SK-N-SH (cell line): ENCODE measurements around the gene OR2T29. TPM values are rescaled to one million over a fixed set of nuclear protein-coding genes. Genes with fewer than 3 reads are reported as not detected.

Experiments used
- CTCF ChIA-PET: fragments of 300-600, 350-600 bp; formaldehyde crosslinking; extraction: SDS; loops from one replicate; lab custom pipeline; 2021; lab: Yijun Ruan, JAX
- POLR2A ChIA-PET: fragments of 350-600 bp; sonication (Branson Sonifier 250); formaldehyde crosslinking; extraction: SDS; loops from one replicate; lab custom pipeline; 2020; ENCODE audit warnings: antibody characterized with exemption, inconsistent platforms; lab: Yijun Ruan, JAX
- DNase-seq: peaks from one replicate; pipeline ENCODE4 v3.0.0; 2012
- H2AFZ ChIP-seq: fragments of 200-600 bp; sonication (generic); 2 replicates; pipeline ENCODE4 v1.8.1; 2016; ENCODE audit warnings: antibody characterized with exemption, mild to moderate bottlenecking, low read depth
- H3F3A ChIP-seq: fragments of 200-600 bp; sonication (generic); replicated peaks from 2 replicates; pipeline ENCODE3; 2016; ENCODE audit warnings: antibody characterized with exemption, mild to moderate bottlenecking; ENCODE audit not compliant: insufficient read depth
- H3K27ac ChIP-seq, 2 experiments: fragments of 200-500 bp in 1 of 2; fragments of 200-600 bp in 1 of 2; sonication (Bioruptor generic) in 1 of 2; sonication (generic), shearing (Covaris generic) in 1 of 2; 2 replicates each; pipeline versions ENCODE4 v1.5.1 to v1.6.1; 2014 to 2016; ENCODE audit warnings: low read depth in 2 of 2, inconsistent platforms in 1 of 2, low read length in 1 of 2, mild to moderate bottlenecking in 1 of 2, mixed read lengths in 1 of 2
- H3K27me3 ChIP-seq: fragments of 200-600 bp; sonication (generic), shearing (Covaris generic); 2 replicates; pipeline ENCODE4 v1.6.1; 2016; ENCODE audit warnings: mixed run types; ENCODE audit not compliant: insufficient read depth
- H3K36me3 ChIP-seq, 2 experiments: fragments of 200-500 bp in 1 of 2; fragments of 200-600 bp in 1 of 2; sonication (Bioruptor generic) in 1 of 2; sonication (generic) in 1 of 2; replicated peaks in 1 of 2; 2 replicates each; pipeline versions ENCODE3 to v1.5.1; 2014 to 2016; ENCODE audit warnings: low read length in 1 of 2, mild to moderate bottlenecking in 1 of 2; ENCODE audit not compliant: insufficient read depth in 2 of 2, control insufficient read depth in 1 of 2
- H3K4me1 ChIP-seq, 2 experiments: fragments of 200-500 bp in 1 of 2; fragments of 200-600 bp in 1 of 2; sonication (Bioruptor generic) in 1 of 2; sonication (generic), shearing (Covaris generic) in 1 of 2; 2 replicates each; pipeline versions ENCODE4 v1.5.1 to v1.6.1; 2014 to 2016; ENCODE audit warnings: low read depth in 1 of 2, low read length in 1 of 2, mixed run types in 1 of 2; ENCODE audit not compliant: insufficient read depth in 2 of 2, control insufficient read depth in 1 of 2
- H3K4me2 ChIP-seq: fragments of 200-600 bp; sonication (generic), shearing (Covaris generic); 2 replicates; pipeline ENCODE4 v1.6.1; 2017; ENCODE audit warnings: mixed run types
- H3K4me3 ChIP-seq, 2 experiments: fragments of 200-500 bp in 1 of 2; fragments of 200-600 bp in 1 of 2; sonication (Bioruptor generic) in 1 of 2; sonication (generic), shearing (Covaris generic) in 1 of 2; 2 replicates each; pipeline versions ENCODE4 v1.5.1 to v1.8.1; 2014 to 2016; ENCODE audit warnings: low read depth in 2 of 2, inconsistent platforms in 1 of 2, low read length in 1 of 2, mild to moderate bottlenecking in 1 of 2, mixed read lengths in 1 of 2, moderate library complexity in 1 of 2
- H3K79me2 ChIP-seq: fragments of 200-600 bp; sonication (generic); 2 replicates; pipeline ENCODE4 v1.8.1; 2017; ENCODE audit warnings: mild to moderate bottlenecking; ENCODE audit not compliant: insufficient read depth
- H3K9ac ChIP-seq: fragments of 200-600 bp; sonication (generic); 2 replicates; pipeline ENCODE4 v1.6.1; 2017; ENCODE audit warnings: mixed run types
- H3K9me2 ChIP-seq: fragments of 200-600 bp; sonication (generic); 2 replicates; pipeline ENCODE4 v1.6.1; 2017; ENCODE audit warnings: mixed run types
- H3K9me3 ChIP-seq: fragments of 200-600 bp; sonication (generic); 2 replicates; pipeline ENCODE4 v1.6.1; 2017; ENCODE audit warnings: mixed run types, mild to moderate bottlenecking, moderate library complexity
- H4K20me1 ChIP-seq: fragments of 200-600 bp; sonication (generic); 2 replicates; pipeline ENCODE4 v1.6.1; 2017; ENCODE audit warnings: mild to moderate bottlenecking, mixed run types; ENCODE audit not compliant: insufficient read depth
- EP300 ChIP-seq, 2 experiments: IDR thresholded peaks; 2 replicates each; pipeline versions ENCODE4 v1.4.0 to v1.6.1; 2012; ENCODE audit warnings: borderline replicate concordance in 1 of 2, low read depth in 1 of 2, low read length in 1 of 2
- EZH2phosphoT487 ChIP-seq: fragments of 200-600 bp; sonication (generic); IDR thresholded peaks from 2 replicates; pipeline ENCODE4 v1.6.1; 2017; ENCODE audit warnings: low read depth, mixed run types, mild to moderate bottlenecking, antibody characterized with exemption, moderate library complexity, borderline replicate concordance
- FOSL2 ChIP-seq: IDR thresholded peaks from 2 replicates; pipeline ENCODE4 v1.4.0; 2012; ENCODE audit warnings: low read depth, mild to moderate bottlenecking, moderate library complexity, borderline replicate concordance
- FOXJ3 ChIP-seq: sonication (generic); formaldehyde crosslinking; IDR thresholded peaks from 2 replicates; pipeline ENCODE4 v1.5.1; 2020; ENCODE audit warnings: mild to moderate bottlenecking, missing genetic modification reagents
- GATA2 ChIP-seq: sonication (generic); formaldehyde crosslinking; IDR thresholded peaks from 2 replicates; pipeline ENCODE4 v1.5.0; 2020; ENCODE audit warnings: mild to moderate bottlenecking, missing genetic modification reagents
- MXI1 ChIP-seq: IDR thresholded peaks from 2 replicates; pipeline ENCODE4 v1.6.1; 2012; ENCODE audit warnings: mild to moderate bottlenecking, low read depth, low read length, improper control_type of control experiment
- NRF1 ChIP-seq: IDR thresholded peaks from 2 replicates; pipeline ENCODE4 v1.6.1; 2012; ENCODE audit warnings: low read depth, mild to moderate bottlenecking, low read length
- POLR2AphosphoS5 ChIP-seq: IDR thresholded peaks from 2 replicates; pipeline ENCODE4 v1.6.1; 2012; ENCODE audit warnings: low read depth, low read length
- REST ChIP-seq: IDR thresholded peaks from 2 replicates; pipeline ENCODE4 v1.6.1; 2012; ENCODE audit warnings: mild to moderate bottlenecking, low read depth, low read length, moderate library complexity
- RFX5 ChIP-seq: IDR thresholded peaks from 2 replicates; pipeline ENCODE4 v1.6.1; 2012; ENCODE audit warnings: mild to moderate bottlenecking, improper control_type of control experiment, low read length
- RXRA ChIP-seq: IDR thresholded peaks from 2 replicates; pipeline ENCODE4 v1.4.0; 2012; ENCODE audit warnings: low read depth, mild to moderate bottlenecking, borderline replicate concordance
- SIN3A ChIP-seq: IDR thresholded peaks from 2 replicates; pipeline ENCODE4 v1.6.1; 2012; ENCODE audit warnings: low read depth, mild to moderate bottlenecking, low read length, moderate library complexity, borderline replicate concordance
- TAF1 ChIP-seq: IDR thresholded peaks from 2 replicates; pipeline ENCODE4 v1.6.1; 2012; ENCODE audit warnings: low read depth, mild to moderate bottlenecking, low read length, moderate library complexity, borderline replicate concordance
- TCF12 ChIP-seq: IDR thresholded peaks from 2 replicates; pipeline ENCODE4 v1.4.0; 2012
- TEAD4 ChIP-seq: IDR thresholded peaks from 2 replicates; pipeline ENCODE4 v1.4.0; 2012; ENCODE audit warnings: mild to moderate bottlenecking, borderline replicate concordance; ENCODE audit not compliant: insufficient read depth
- USF2 ChIP-seq: fragments of 150-350 bp; IDR thresholded peaks from 2 replicates; pipeline ENCODE4 v1.6.1; 2017; ENCODE audit warnings: antibody characterized with exemption, low read length, low read depth, borderline replicate concordance
- YY1 ChIP-seq: IDR thresholded peaks from 2 replicates; pipeline ENCODE4 v1.4.0; 2012; ENCODE audit warnings: low read depth, mild to moderate bottlenecking
- WGBS: methylation state at CpG from one replicate; pipeline ENCODE4 v1.1.6; 2017; ENCODE audit warnings: low lambda C conversion rate; 5-methylcytosine and 5-hydroxymethylcytosine counted together
- polyA plus RNA-seq, 3 experiments: library from polyadenylated mRNA; depleted of rRNA; stranded (reverse); fragments of >200 nt; gene quantifications; 2 replicates each; pipeline ENCODE4 v1.2.3, GENCODE V29; 2012
- TF ChIP-seq, protein P1 (sequence below): IDR thresholded peaks from 2 replicates; pipeline ENCODE4 v1.4.0; 2012; ENCODE audit warnings: low read depth, borderline replicate concordance
- TF ChIP-seq, protein P2 (sequence below): IDR thresholded peaks from 2 replicates; pipeline ENCODE4 v1.4.0; 2012; ENCODE audit warnings: low read depth

Gene OR2T29
- polyA plus RNA-seq, 1 of the 3 experiments (the other 2 are of a cell fraction): not detected

DNA sequence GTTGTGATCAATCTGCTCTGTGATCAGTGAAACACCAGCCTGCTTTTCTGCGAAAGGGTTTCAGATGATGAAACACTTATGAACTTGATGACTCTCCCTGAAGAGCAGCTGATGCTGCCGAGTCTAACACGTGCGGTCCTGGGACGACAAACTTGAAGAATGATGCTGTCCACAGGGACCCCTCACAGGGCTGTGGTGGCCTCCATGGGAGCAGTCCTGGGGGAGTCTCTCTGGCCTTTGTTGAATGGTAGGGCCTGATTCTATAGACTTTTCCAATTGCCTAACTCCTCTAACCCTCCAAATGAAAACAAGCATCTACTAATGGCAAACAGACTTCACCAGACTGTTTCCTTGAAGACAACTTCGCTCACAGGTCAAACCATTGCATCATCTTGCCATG is 35.0 kb upstream of the OR2T29 start, which contains the start of gene OR2T10:
Gene OR2T10 (minus strand): TSS at position 112 of the 400 bp plus-strand sequence. CDS start 3,932 bp downstream, outside the sequence.
- Histone ChIP-seq H3K9ac (no peak within 1 kb of the TSS), H4K20me1 (no peaks in the 10 kb centered on the region), H3K4me2 (no peak within 1 kb of the TSS), H3K9me2 (no peaks in the 10 kb centered on the region), H3K9me3 (no peaks in the 10 kb centered on the region), H3K36me3 (no peaks in the 10 kb centered on the region), H3F3A (no peaks in the 10 kb centered on the region), H3K27ac (no peak within 1 kb of the TSS), H3K79me2 (no peaks in the 10 kb centered on the region)
- under 1% methylated on average over 6 of the region's 6 CpGs for WGBS
- DNase-seq: no peak
- CTCF ChIA-PET: no interaction called here
- TF ChIP-seq SIN3A: no peak
- no peak for TF ChIP-seq REST
- no peak for TF ChIP-seq FOXJ3 (CRISPR knock-in tag)
- TF ChIP-seq NRF1: no peak
- no peak for TF ChIP-seq TAF1
- no peak for TF ChIP-seq FOSL2
- no peak for TF ChIP-seq MXI1
- TF ChIP-seq, protein P1, sequence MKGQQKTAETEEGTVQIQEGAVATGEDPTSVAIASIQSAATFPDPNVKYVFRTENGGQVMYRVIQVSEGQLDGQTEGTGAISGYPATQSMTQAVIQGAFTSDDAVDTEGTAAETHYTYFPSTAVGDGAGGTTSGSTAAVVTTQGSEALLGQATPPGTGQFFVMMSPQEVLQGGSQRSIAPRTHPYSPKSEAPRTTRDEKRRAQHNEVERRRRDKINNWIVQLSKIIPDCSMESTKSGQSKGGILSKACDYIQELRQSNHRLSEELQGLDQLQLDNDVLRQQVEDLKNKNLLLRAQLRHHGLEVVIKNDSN: no peak
- no peak for TF ChIP-seq EP300 (IDR thresholded peaks at IDR 0.05; ENCODE audit: borderline replicate concordance in 1 of 2, low read depth in 1 of 2, low read length in 1 of 2)
- no peak for TF ChIP-seq TEAD4
- TF ChIP-seq USF2: no peak
- no peak for TF ChIP-seq RFX5
- TF ChIP-seq, all 33 proteins: peak for 0
- Histone ChIP-seq H3K4me1 (no peaks in the 10 kb centered on the region), H3K4me3 (no peak within 1 kb of the TSS), H2AFZ (no peak within 1 kb of the TSS), H3K27me3 (no peaks in the 10 kb centered on the region)
- POLR2A ChIA-PET: no interaction called here

DNA sequence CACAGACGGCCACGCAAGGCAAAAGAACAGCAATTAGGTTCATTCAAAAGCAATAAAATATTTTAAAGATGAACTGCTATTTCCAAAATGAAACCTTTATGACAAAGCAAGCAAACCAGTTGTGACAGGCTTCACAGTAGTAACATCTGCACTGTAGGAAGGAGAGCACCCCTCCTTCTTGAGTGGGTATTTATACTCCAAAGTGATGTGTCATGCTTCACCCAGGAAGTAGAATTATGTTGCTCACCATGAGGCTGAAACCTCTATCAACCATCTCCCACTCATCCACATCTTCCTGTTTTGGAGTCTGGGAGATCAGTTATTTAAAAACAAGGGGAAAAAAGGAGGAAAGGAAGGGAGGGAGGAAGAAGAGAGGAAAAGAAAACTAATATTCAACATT is 34.0 kb upstream of the OR2T29 start:
- POLR2A ChIA-PET: no interaction called here
- Histone ChIP-seq H3K36me3 (no peaks in the 10 kb centered on the region), H3K27ac (no peak overlapping the region), H3K9ac (no peak overlapping the region), H2AFZ (no peak overlapping the region), H3F3A (no peaks in the 10 kb centered on the region), H3K79me2 (no peaks in the 10 kb centered on the region), H3K4me1 (no peaks in the 10 kb centered on the region), H3K9me3 (no peaks in the 10 kb centered on the region), H4K20me1 (no peaks in the 10 kb centered on the region), H3K4me2 (no peak overlapping the region), H3K4me3 (no peak overlapping the region), H3K9me2 (no peaks in the 10 kb centered on the region), H3K27me3 (no peaks in the 10 kb centered on the region; the same call in 1 of the 2 replicates)
- WGBS: 3% methylated on average over 2 of the region's 2 CpGs
- DNase-seq: no peak
- CTCF ChIA-PET: no interaction called here
- TF ChIP-seq RXRA (no peak), POLR2AphosphoS5 (no peak), TCF12 (no peak), NRF1 (no peak), EZH2phosphoT487 (no peak), EP300 (IDR thresholded peaks at IDR 0.05; ENCODE audit: borderline replicate concordance in 1 of 2, low read depth in 1 of 2, low read length in 1 of 2) (no peak), YY1 (no peak), GATA2 (no peak)
- TF ChIP-seq, protein P2, sequence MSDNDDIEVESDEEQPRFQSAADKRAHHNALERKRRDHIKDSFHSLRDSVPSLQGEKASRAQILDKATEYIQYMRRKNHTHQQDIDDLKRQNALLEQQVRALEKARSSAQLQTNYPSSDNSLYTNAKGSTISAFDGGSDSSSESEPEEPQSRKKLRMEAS: no peak
- TF ChIP-seq, protein P1: no peak
